Nephron progenitor cell (in vitro differentiated cells): ENCODE results near the gene RPL41.

ENCODE experiments used
- DNase-seq: peaks from one replicate; pipeline ENCODE4 v3.0.0; 2021
- H3K27ac Mint-ChIP-seq: 2 replicates; pipeline ENCODE4 v1.8.0; 2021; ENCODE audit warnings: mild to moderate bottlenecking, moderate library complexity, mixed read lengths
- H3K27me3 Mint-ChIP-seq: 2 replicates; pipeline ENCODE4 v1.8.0; 2021; ENCODE audit warnings: mild to moderate bottlenecking, low read depth, mixed read lengths; ENCODE audit not compliant: poor library complexity
- H3K36me3 Mint-ChIP-seq: 2 replicates; pipeline ENCODE4 v1.8.0; 2021; ENCODE audit warnings: low read depth, mixed read lengths
- H3K4me1 Mint-ChIP-seq: 2 replicates; pipeline ENCODE4 v1.8.0; 2021; ENCODE audit warnings: mixed read lengths
- H3K4me3 Mint-ChIP-seq: 2 replicates; pipeline ENCODE4 v1.8.0; 2021; ENCODE audit warnings: mild to moderate bottlenecking, moderate library complexity, mixed read lengths
- H3K9me3 Mint-ChIP-seq: 2 replicates; pipeline ENCODE4 v1.8.0; 2021; ENCODE audit warnings: mild to moderate bottlenecking, moderate library complexity, mixed read lengths
- CTCF ChIP-seq: fragments of 200-600 bp; sonication (generic); IDR thresholded peaks from 2 replicates; pipeline ENCODE4 v1.5.0; 2021; ENCODE audit warnings: antibody characterized with exemption

Gene RPL41

GRCh38 chr12:56099787-56100186 lies 16.6 kb upstream of the RPL41 start:
- no peak for DNase-seq
- no peak for TF ChIP-seq CTCF
- no peaks in the 10 kb centered on the region for H3K9me3 Mint-ChIP-seq
- H3K36me3 Mint-ChIP-seq = no peaks in the 10 kb centered on the region
- no peak overlapping the region for H3K4me3 Mint-ChIP-seq
- H3K27ac Mint-ChIP-seq = no peak overlapping the region
- peaks cover 30% of the 10 kb centered on the region for H3K4me1 Mint-ChIP-seq
- no peaks in the 10 kb centered on the region for H3K27me3 Mint-ChIP-seq

- Mint-ChIP-seq H3K4me3 (no peak overlapping the region), H3K36me3 (no peaks in the 10 kb centered on the region), H3K27ac (no peak overlapping the region), H3K27me3 (no peaks in the 10 kb centered on the region), H3K4me1 (peaks cover 40% of the 10 kb centered on the region), H3K9me3 (no peaks in the 10 kb centered on the region)
- no peak for DNase-seq
- TF ChIP-seq CTCF = no peak
Observed at GRCh38 chr12:56101045-56101444, 15.4 kb upstream of the RPL41 start.

- Mint-ChIP-seq H3K27ac (no peak overlapping the region), H3K9me3 (no peaks in the 10 kb centered on the region), H3K4me3 (peak overlapping the region; percentile 97), H3K4me1 (peaks cover 51% of the 10 kb centered on the region), H3K36me3 (peaks cover 15% of the 10 kb centered on the region), H3K27me3 (no peaks in the 10 kb centered on the region)
- TF ChIP-seq CTCF = no peak
- no peak for DNase-seq
Observed at GRCh38 chr12:56102683-56103065, 13.8 kb upstream of the RPL41 start.

GRCh38 chr12:56103066-56103711 lies 13.2 kb upstream of the RPL41 start:
- no peaks in the 10 kb centered on the region for H3K9me3 Mint-ChIP-seq
- H3K4me1 Mint-ChIP-seq = peaks cover 49% of the 10 kb centered on the region
- H3K4me3 Mint-ChIP-seq = peak overlapping the region; percentile 97
- H3K36me3 Mint-ChIP-seq = peaks cover 20% of the 10 kb centered on the region
- no peak for DNase-seq
- no peak for TF ChIP-seq CTCF
- no peak overlapping the region for H3K27ac Mint-ChIP-seq
- no peaks in the 10 kb centered on the region for H3K27me3 Mint-ChIP-seq

- no peak for TF ChIP-seq CTCF
- Mint-ChIP-seq H3K9me3 (no peaks in the 10 kb centered on the region), H3K27ac (peak overlapping the region; percentile 99), H3K4me3 (peak overlapping the region; percentile 97), H3K4me1 (peaks cover 49% of the 10 kb centered on the region), H3K36me3 (peaks cover 25% of the 10 kb centered on the region), H3K27me3 (no peaks in the 10 kb centered on the region)
- no peak for DNase-seq
Observed at GRCh38 chr12:56103823-56104108, 12.7 kb upstream of the RPL41 start.

- Mint-ChIP-seq H3K4me1 (peaks cover 49% of the 10 kb centered on the region), H3K4me3 (peak within 1 kb of the TSS; percentile 97)
- TF ChIP-seq CTCF = no peak
Observed at GRCh38 chr12:56104109-56104814, 12.2 kb upstream of the RPL41 start, which contains the start of gene PA2G4. Gene PA2G4, plus strand, starts transcription at chr12:56104559. Its CDS starts 179 bp downstream, at chr12:56104738.

More at GRCh38 chr12:56104109-56104814, 12.2 kb upstream of the RPL41 start, which contains the start of gene PA2G4:
- Mint-ChIP-seq H3K27me3 (no peaks in the 10 kb centered on the region), H3K9me3 (no peaks in the 10 kb centered on the region), H3K36me3 (peaks cover 30% of the 10 kb centered on the region), H3K27ac (peak within 1 kb of the TSS; percentile 99)
- DNase-seq = peak; percentile 97
